NCI-H2171 treated with DMSO at 0.1 percent for 48 hours (cell line): Measurements from ENCODE around the gene GNB4.

ENCODE experiments used
- DNase-seq: peaks from one replicate; lab custom pipeline; 2025; lab: John Stamatoyannopoulos, UW

Gene GNB4

DNA sequence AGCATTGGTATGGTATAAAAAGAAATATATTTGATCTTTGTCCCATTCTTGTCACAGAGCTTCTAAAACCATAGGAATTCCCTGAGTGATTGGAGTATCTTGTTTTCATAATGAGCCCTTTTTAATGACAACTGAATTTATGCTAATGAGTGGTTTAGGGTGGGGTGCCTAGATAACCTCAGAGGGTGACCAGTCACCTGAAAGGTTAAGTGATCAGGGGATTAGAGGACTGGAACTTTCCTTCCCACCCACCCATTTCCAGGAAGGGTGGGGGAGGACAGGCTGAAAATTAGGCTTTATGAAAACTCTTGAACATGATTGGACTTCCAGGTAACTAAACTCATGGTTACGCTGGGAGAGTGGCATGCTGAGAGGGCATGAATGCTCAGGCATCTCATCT lies 95.3 kb downstream of the GNB4 start:
- DNase-seq: no peak

DNA sequence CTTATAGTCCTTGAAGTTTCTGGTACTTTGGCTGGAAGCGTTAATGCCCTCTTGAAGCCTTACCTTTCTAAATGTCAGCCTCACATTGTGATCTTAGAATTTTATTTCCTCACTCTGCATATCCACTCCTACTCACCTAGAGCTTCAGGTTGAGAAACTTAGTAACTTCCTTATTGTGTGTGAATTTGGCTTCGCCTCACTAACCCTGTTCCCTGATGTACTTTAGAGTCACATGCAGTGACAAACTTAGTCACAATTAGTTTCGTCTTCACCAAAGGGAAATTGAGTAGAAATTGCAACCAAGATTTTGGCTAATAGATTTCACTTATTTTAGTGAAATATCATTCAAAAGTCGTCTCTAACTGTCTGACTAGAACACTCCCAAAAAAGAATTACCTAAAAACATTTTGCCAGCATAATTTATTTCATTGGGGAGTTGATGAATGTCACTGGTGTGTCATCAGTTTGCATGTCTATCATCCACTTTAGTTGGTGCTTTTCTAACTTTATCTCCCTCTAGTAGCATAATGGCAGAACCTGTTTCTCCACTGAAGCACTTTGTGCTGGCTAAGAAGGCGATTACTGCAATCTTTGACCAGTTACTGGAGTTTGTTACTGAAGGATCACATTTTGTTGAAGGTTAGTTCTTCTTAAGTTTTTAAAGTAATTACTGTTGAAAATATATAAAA lies 102.8 kb downstream of the GNB4 start:
- DNase-seq: no peak

DNA sequence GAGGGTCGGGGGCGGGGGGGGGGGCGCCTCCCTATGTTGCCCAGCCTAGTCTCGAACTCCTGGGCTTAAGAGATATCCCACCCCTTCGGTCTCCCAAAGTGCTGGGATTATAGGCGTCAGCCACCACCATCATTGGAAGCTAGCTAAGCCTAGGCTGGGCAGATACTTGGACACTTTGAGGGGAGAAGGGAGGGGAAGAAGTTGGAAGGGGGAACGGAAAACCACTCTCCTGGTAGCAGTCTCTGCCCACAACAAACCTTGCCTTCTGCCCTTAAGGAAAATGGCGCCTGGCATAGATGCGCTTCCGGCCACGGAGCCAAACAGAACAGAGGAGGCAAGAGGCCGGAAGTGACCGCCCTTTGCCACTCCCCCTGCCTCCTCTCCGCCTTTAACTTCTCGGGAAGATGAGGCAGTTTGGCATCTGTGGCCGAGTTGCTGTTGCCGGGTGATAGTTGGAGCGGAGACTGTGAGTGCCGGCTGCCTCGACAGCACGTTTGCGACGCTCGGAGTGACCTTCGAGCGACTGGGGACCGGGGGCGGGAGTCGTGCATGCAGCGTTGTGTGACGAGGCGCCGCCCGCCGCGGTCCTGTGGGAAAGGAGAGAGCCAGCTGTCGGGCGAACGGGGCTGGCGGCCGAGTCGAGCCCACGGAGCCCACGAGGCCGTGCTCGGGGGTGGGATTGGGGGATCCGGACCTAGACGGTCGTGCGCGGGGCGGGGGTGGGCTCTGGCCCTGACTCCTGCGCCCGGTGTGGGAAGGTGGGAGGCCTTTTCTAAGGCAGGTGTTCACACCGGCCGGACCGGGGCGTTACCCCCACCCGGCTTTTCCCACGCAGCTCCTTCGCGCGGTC lies 103.7 kb downstream of the GNB4 start, which contains the start of gene MFN1:
MFN1 (plus strand) TSS at position 365 of the 850 bp plus-strand sequence. CDS start 1,143 bp downstream, outside the sequence.
- DNase-seq: peak; percentile 97
